Kidney capillary endothelial cell (primary cell): ENCODE results near the gene KIT.
"Not testable (repeated sequence)": the region's sequence is repeated elsewhere in the genome, so short reads cannot be mapped to it uniquely, and the experiment has no call there.

Experiments used
- DNase-seq: peaks from one replicate; pipeline ENCODE4 v3.0.0-alpha.2; 2018; ENCODE audit warnings: low spot score

KIT gene

GRCh38 chr4:54657551-54658251 is at the start of gene KIT:
KIT (plus strand) TSS chr4:54657957; CDS start chr4:54658015, 58 bp downstream.
- peak; percentile 18 for DNase-seq

- DNase-seq, result no peak
These were observed 48.4 kb upstream of the KIT start for GRCh38 chr4:54609310-54609709.

- no peak for DNase-seq
These were observed 43.6 kb upstream of the KIT start for GRCh38 chr4:54614149-54614548.

GRCh38 chr4:54620773-54621172 is 37.0 kb upstream of the KIT start:
- no peak for DNase-seq

- DNase-seq, result no peak
These were observed 32.4 kb upstream of the KIT start for GRCh38 chr4:54625391-54625790.

GRCh38 chr4:54626113-54626512 is 31.6 kb upstream of the KIT start:
- no peak for DNase-seq

GRCh38 chr4:54632537-54632936 is 25.2 kb upstream of the KIT start:
- DNase-seq, result no peak

GRCh38 chr4:54633102-54633740 is 24.5 kb upstream of the KIT start:
- not testable (repeated sequence) for DNase-seq

- DNase-seq, result no peak
These were observed 22.4 kb upstream of the KIT start for GRCh38 chr4:54635318-54635717.

GRCh38 chr4:54637325-54637724 is 20.4 kb upstream of the KIT start:
- no peak for DNase-seq

- DNase-seq, result not testable (repeated sequence)
These were observed 16.7 kb upstream of the KIT start for GRCh38 chr4:54641101-54641500.

GRCh38 chr4:54643172-54643571 is 14.6 kb upstream of the KIT start:
- DNase-seq, result no peak

GRCh38 chr4:54643958-54644751 is 13.6 kb upstream of the KIT start:
- DNase-seq, result no peak

GRCh38 chr4:54645830-54646229 is 11.9 kb upstream of the KIT start:
- DNase-seq, result no peak

GRCh38 chr4:54647070-54647469 is 10.7 kb upstream of the KIT start:
- no peak for DNase-seq

- DNase-seq, result no peak
These were observed 6.7 kb upstream of the KIT start for GRCh38 chr4:54651050-54651449.

GRCh38 chr4:54654753-54655152 is 3.0 kb upstream of the KIT start:
- no peak for DNase-seq

- DNase-seq, result no peak
These were observed 589 bp upstream of the KIT start for GRCh38 chr4:54657185-54657550.

GRCh38 chr4:54658252-54659093 is 716 bp downstream of the KIT start:
- peak; percentile 30 for DNase-seq

GRCh38 chr4:54659313-54659712 is 1.6 kb downstream of the KIT start:
- peak; percentile 30 for DNase-seq

GRCh38 chr4:54659749-54660535 is 2.2 kb downstream of the KIT start:
- DNase-seq, result no peak
